ENCODE data around the gene LARGE1.
A peak's percentile ranks its signal among the peaks of the same experiment; 100 is the strongest.
"Not testable (repeated sequence)": the region's sequence is repeated elsewhere in the genome, so short reads cannot be mapped to it uniquely, and the experiment has no call there.

Gene LARGE1

GRCh38 chr22:33385611-33386010 is 534.7 kb downstream of the LARGE1 start:
- TF ChIP-seq CTCF (IDR thresholded peaks at IDR 0.05; ENCODE audit: insufficient read depth, low read depth, low read length, missing control alignments) = no peak
- no peak for DNase-seq (ENCODE audit: low read depth)

GRCh38 chr22:33382436-33382835 is 537.8 kb downstream of the LARGE1 start:
- no peak for TF ChIP-seq CTCF (IDR thresholded peaks at IDR 0.05; ENCODE audit: insufficient read depth, low read depth, low read length, missing control alignments)
- H3K4me3 ChIP-seq (ENCODE audit: low read length) = no peak overlapping the region
- no peak for DNase-seq (ENCODE audit: low read depth)

More at GRCh38 chr22:33385611-33386010, 534.7 kb downstream of the LARGE1 start:
- no peak overlapping the region for H3K4me3 ChIP-seq (ENCODE audit: low read length)

GRCh38 chr22:33381531-33382406 is 538.5 kb downstream of the LARGE1 start:
- TF ChIP-seq CTCF (IDR thresholded peaks at IDR 0.05; ENCODE audit: insufficient read depth, low read depth, low read length, missing control alignments) = no peak
- DNase-seq (ENCODE audit: low read depth) = no peak
- H3K4me3 ChIP-seq (ENCODE audit: low read length) = no peak overlapping the region

- H3K4me3 ChIP-seq (ENCODE audit: low read length) = no peak overlapping the region
- no peak for TF ChIP-seq CTCF (IDR thresholded peaks at IDR 0.05; ENCODE audit: insufficient read depth, low read depth, low read length, missing control alignments)
- peak; percentile 1 for DNase-seq (ENCODE audit: low read depth)
These were observed 539.3 kb downstream of the LARGE1 start for GRCh38 chr22:33380789-33381530.

GRCh38 chr22:33379836-33380235 is 540.4 kb downstream of the LARGE1 start:
- H3K4me3 ChIP-seq (ENCODE audit: low read length) = no peak overlapping the region

GRCh38 chr22:33372875-33373274 is 547.4 kb downstream of the LARGE1 start:
- DNase-seq (ENCODE audit: low read depth) = no peak
- H3K4me3 ChIP-seq (ENCODE audit: low read length) = no peak overlapping the region
- no peak for TF ChIP-seq CTCF (IDR thresholded peaks at IDR 0.05; ENCODE audit: insufficient read depth, low read depth, low read length, missing control alignments)

More at GRCh38 chr22:33379836-33380235, 540.4 kb downstream of the LARGE1 start:
- DNase-seq (ENCODE audit: low read depth) = no peak
- no peak for TF ChIP-seq CTCF (IDR thresholded peaks at IDR 0.05; ENCODE audit: insufficient read depth, low read depth, low read length, missing control alignments)

- not testable (repeated sequence) for DNase-seq (ENCODE audit: low read depth); H3K4me3 ChIP-seq (ENCODE audit: low read length)
These were observed 557.0 kb downstream of the LARGE1 start for GRCh38 chr22:33363256-33363655.

Data from epithelial cell of esophagus (primary cell).